Calu3 (cell line): ENCODE results near the gene TRAK1. TPM values are rescaled to one million over a fixed set of nuclear protein-coding genes. Genes with fewer than 3 reads are reported as not detected.
A peak's percentile ranks its signal among the peaks of the same experiment; 100 is the strongest.

Experiments used
- BruUV-seq: library from RNA; stranded (reverse); fragments of 400-500 nt; replicated peaks from 2 replicates; lab custom pipeline; 2021; lab: Mats Ljungman, UMichigan
- CTCF ChIA-PET: fragments of 300-600 bp; sonication (Branson Sonifier 250); formaldehyde crosslinking; loops from one replicate; lab custom pipeline; 2022; ENCODE audit warnings: antibody characterized with exemption; lab: Charles Lee
- DNase-seq: peaks from one replicate; pipeline ENCODE4 v3.0.0; 2022
- H3K27ac Mint-ChIP-seq: one replicate; pipeline ENCODE4 v1.8.0; 2022; ENCODE audit warnings: mixed read lengths; ENCODE audit not compliant: unreplicated experiment
- H3K27me3 Mint-ChIP-seq: one replicate; pipeline ENCODE4 v1.8.0; 2022; ENCODE audit warnings: mixed read lengths; ENCODE audit not compliant: unreplicated experiment
- H3K36me3 Mint-ChIP-seq: one replicate; pipeline ENCODE4 v1.8.0; 2022; ENCODE audit warnings: mild to moderate bottlenecking, moderate library complexity, mixed read lengths; ENCODE audit not compliant: insufficient read depth, unreplicated experiment
- H3K4me1 Mint-ChIP-seq: one replicate; pipeline ENCODE4 v1.8.0; 2022; ENCODE audit warnings: mild to moderate bottlenecking, low read depth, mixed read lengths; ENCODE audit not compliant: unreplicated experiment
- H3K4me3 Mint-ChIP-seq: one replicate; pipeline ENCODE4 v1.8.0; 2022; ENCODE audit warnings: mild to moderate bottlenecking, low read depth, moderate library complexity, mixed read lengths; ENCODE audit not compliant: unreplicated experiment
- H3K9me3 Mint-ChIP-seq: one replicate; pipeline ENCODE4 v1.8.0; 2022; ENCODE audit warnings: low read depth, mixed read lengths; ENCODE audit not compliant: unreplicated experiment
- CTCF ChIP-seq: fragments of 200-600 bp; IDR thresholded peaks from one replicate; pipeline ENCODE4 v1.8.0; 2022; ENCODE audit warnings: antibody characterized with exemption; ENCODE audit not compliant: unreplicated experiment
- intact Hi-C: fragments of 100-400 bp; cut with micrococcal nuclease; formaldehyde crosslinking; loops from one replicate; pipeline ENCODE4 v1.10.0; 2022; ENCODE audit not compliant: unreplicated experiment
- total RNA-seq: library from RNA; stranded (reverse); gene quantifications from 2 replicates; pipeline ENCODE4 v1.2.3, GENCODE V29; 2022

Gene TRAK1
- total RNA-seq, 1 experiment from 2014 or later = 108 TPM

GRCh38 chr3:42081838-42082473 lies 9.2 kb upstream of the TRAK1 start:
- TF ChIP-seq CTCF = no peak
- Mint-ChIP-seq H3K4me1 (peaks cover 50% of the 10 kb centered on the region), H3K9me3 (no peaks in the 10 kb centered on the region), H3K36me3 (peaks cover 13% of the 10 kb centered on the region), H3K27me3 (no peaks in the 10 kb centered on the region), H3K27ac (peak overlapping the region; percentile 67), H3K4me3 (no peak overlapping the region)
- CTCF ChIA-PET = interaction anchor here (0.7 to 1.0 kb wide), 2 partner anchors 26 to 57 kb away, joined by 3 to 4 read pairs; no protein-coding TSS in a partner anchor
- BruUV-seq = no TSS peak
- intact Hi-C loops = loop anchor here (5.0 kb wide), 1 partner anchor 65 kb away; no protein-coding TSS in a partner anchor
- no peak for DNase-seq

- intact Hi-C loops = loop anchor here (5.0 kb wide), 1 partner anchor 67 kb away; no protein-coding TSS in a partner anchor
- Mint-ChIP-seq H3K9me3 (no peaks in the 10 kb centered on the region), H3K27me3 (no peaks in the 10 kb centered on the region), H3K36me3 (peaks cover 11% of the 10 kb centered on the region), H3K4me1 (peaks cover 28% of the 10 kb centered on the region), H3K4me3 (no peak overlapping the region), H3K27ac (no peak overlapping the region)
- CTCF ChIA-PET = interaction anchor here (1.8 kb wide), 1 partner anchor 14 kb away, joined by 6 read pairs; no protein-coding TSS in a partner anchor
- BruUV-seq = no TSS peak
- TF ChIP-seq CTCF = no peak
- DNase-seq = no peak
These were observed 6.6 kb upstream of the TRAK1 start for GRCh38 chr3:42084586-42084985.

- no TSS peak for BruUV-seq
- Mint-ChIP-seq H3K9me3 (no peaks in the 10 kb centered on the region), H3K27ac (no peak overlapping the region), H3K27me3 (no peaks in the 10 kb centered on the region), H3K4me3 (no peak overlapping the region), H3K36me3 (no peaks in the 10 kb centered on the region), H3K4me1 (peaks cover 16% of the 10 kb centered on the region)
- DNase-seq = no peak
- CTCF ChIA-PET = no interaction called here
- intact Hi-C loops = no loop called here
- no peak for TF ChIP-seq CTCF
These were observed 5.3 kb upstream of the TRAK1 start for GRCh38 chr3:42085641-42086376.

- intact Hi-C loops = no loop called here
- Mint-ChIP-seq H3K4me1 (no peaks in the 10 kb centered on the region), H3K36me3 (no peaks in the 10 kb centered on the region), H3K9me3 (no peaks in the 10 kb centered on the region), H3K27me3 (no peaks in the 10 kb centered on the region), H3K27ac (no peak overlapping the region), H3K4me3 (no peak overlapping the region)
- CTCF ChIA-PET = no interaction called here
- BruUV-seq = no TSS peak
- TF ChIP-seq CTCF = no peak
- DNase-seq = no peak
These were observed 2.2 kb upstream of the TRAK1 start for GRCh38 chr3:42088803-42089530.
